Measurements from ENCODE around the gene FCRL1.

The FCRL1 gene

DNA sequence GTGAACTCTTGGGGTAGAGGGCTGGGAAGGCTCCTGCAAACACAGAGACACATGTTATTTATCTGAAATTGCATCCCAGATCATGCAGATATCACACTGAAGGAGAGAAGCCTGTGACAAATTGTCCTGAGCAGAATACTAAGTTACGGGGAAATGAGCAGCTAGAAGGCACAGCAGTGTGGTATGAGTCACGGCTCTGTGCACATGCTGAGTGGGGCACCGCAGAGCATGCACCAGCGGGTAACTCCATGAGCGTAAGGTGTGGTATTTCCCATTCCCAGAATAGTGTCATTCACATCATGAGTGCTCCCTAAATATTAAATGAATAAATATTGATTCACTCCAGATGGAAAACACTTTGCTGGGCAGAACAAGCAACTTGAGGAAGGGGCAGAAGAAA lies 21.7 kb downstream of the FCRL1 start:
- DNase-seq: no peak

DNA sequence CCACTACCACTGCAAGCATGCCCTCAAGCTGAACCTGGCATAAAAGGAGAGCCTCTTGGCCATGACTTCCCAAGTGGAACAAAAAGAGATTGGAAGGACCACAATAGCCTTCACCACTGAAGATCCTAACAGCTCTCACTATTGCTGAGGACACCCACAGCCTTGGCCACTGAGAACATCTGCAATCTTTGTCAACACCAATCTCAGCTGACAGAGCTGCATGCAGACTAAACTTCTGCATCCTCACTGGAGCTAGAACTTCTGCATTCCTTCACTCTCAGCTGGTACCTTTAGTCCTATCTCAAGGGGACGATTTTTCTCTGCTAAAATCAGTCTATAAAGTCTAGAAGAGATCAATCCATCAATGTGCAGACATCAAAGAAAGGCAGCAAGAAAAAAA lies 34.7 kb downstream of the FCRL1 start:
- DNase-seq: no peak

DNA sequence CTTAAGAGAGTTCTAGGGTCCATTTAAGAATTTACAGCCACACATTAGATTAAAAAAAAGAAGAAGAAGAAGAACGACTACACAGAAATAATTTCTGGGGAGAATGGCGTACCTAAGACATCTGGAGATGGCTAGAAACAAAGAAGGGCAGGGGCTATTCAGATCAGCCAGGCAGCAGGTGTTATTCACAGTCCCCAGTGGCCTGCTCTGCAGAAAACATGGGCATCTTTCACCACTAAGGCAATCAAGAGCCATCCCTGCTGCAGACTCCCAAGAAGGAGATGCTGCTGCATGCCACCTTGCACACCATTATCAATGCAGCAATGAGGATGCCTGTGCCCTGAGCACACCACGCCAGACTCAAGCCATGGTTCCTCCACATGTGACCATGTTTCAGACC lies 35.1 kb downstream of the FCRL1 start:
- DNase-seq: no peak

DNA sequence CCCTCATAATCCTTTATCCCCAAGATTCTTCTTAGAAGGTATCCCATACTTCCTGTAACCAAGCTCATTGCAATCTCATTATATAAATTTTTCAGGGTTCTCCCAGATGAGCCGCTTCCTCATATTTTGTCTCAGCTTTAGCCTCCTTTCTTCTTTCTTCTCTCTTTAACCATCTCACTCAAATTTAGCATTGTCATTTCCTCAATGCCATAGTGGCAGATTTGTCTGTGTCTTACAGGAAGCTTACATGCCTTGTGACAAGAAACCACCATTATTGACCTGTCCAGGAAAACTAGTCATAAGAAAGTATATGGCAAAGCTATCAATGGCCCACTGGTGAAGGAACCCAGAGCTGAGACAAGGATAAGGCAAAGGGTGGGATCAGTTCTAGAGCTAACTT lies 37.0 kb downstream of the FCRL1 start:
- no peak for DNase-seq

DNA sequence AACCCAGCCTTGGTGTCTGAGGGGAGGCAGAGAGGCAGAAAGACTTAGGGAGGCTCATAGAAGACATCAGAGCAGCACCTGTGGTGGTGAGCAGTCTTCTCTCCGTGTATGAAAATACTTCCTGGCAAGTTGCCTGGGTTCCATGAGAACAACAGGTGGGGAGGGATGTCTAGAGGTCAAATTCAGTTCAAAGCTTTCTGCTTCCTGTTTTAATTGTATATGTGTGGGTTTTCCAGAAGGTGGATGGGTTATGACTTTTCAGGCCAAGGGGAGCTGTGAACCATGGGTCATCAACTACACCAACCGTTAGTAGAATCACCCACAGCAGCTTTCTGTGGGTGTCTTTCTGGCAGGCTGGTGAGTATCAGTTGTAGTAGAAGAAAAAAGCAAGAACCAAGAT lies 38.9 kb downstream of the FCRL1 start:
- no peak for DNase-seq

DNA sequence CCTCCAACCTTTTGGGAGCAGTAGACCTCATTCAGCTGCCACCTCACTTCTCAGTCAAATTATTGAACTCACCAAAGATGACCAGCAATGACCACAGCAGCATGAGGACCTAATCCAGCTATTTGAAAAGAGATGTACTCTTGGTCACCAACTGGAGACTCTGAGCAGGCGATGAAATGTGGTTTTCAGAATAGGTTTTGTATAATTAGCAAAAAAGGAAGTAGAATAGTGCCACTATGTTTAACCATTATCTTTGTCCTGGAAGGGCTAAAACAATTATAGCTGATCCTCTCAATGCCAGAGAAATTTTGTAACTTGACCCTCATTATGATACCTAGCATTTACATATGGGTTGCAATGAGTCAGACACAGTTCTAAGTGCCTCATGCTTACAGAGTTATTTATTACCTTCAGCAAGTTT lies 42.9 kb downstream of the FCRL1 start, which contains the start of gene FCRL2:
TSS of gene FCRL2 (minus strand) at position 162 of the 421 bp plus-strand sequence. CDS start at position 103, 59 bp downstream.
- no peak for DNase-seq

DNA sequence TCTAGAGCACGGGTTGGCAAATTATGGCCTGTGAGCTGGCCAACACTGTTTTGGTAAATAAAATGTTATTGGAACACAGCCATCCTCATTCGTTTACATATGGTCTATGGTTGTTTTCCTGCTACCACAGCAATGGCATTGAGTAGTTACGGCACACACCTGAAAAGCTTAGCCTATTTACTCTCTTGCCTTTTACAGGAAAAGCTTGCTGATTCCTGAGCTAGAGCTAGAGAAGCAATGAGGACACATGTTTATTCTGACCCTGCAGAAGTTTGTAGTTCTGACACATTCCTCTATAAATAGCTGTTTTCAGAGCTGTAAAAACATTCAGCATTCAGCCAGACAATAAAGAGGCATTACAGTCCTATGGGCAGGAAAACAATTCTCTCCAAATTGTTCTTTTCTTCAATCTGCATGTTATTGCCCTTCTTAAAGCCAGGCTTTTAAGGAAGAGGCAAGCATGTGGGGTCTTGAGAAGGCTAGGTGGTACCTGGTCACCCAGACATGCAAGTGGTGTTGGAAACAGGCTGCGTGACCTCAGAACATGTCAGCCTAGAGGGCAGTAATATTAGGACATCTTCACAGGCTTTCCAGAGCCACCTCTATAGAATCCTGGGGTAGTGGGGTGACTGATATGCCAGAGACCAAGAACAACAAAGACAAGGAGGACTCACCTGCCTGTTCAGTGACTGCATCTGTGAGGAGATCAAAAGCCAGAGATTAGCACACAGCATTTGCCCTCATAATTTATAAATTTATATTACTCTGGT lies 44.6 kb downstream of the FCRL1 start:
- no peak for DNase-seq

DNA sequence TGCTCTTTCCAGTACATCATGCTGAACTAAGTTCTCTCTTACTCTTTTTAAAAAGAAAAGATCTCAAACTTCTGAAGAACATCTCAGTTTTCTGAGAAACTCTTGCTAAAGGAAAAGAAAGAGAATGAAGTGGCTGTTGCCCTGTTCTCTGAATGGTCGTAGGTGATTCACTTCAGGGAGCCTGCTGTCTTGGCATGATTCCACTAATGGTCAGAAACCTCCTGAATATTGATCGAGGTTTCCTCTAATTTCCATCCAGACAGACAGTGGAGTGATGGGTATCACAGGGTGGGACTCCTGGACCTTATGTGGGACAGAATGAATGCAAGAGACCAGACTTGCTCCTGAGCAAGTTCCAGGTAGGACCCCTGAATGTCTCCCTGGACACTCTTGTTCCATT lies 45.5 kb downstream of the FCRL1 start:
- DNase-seq: no peak

DNA sequence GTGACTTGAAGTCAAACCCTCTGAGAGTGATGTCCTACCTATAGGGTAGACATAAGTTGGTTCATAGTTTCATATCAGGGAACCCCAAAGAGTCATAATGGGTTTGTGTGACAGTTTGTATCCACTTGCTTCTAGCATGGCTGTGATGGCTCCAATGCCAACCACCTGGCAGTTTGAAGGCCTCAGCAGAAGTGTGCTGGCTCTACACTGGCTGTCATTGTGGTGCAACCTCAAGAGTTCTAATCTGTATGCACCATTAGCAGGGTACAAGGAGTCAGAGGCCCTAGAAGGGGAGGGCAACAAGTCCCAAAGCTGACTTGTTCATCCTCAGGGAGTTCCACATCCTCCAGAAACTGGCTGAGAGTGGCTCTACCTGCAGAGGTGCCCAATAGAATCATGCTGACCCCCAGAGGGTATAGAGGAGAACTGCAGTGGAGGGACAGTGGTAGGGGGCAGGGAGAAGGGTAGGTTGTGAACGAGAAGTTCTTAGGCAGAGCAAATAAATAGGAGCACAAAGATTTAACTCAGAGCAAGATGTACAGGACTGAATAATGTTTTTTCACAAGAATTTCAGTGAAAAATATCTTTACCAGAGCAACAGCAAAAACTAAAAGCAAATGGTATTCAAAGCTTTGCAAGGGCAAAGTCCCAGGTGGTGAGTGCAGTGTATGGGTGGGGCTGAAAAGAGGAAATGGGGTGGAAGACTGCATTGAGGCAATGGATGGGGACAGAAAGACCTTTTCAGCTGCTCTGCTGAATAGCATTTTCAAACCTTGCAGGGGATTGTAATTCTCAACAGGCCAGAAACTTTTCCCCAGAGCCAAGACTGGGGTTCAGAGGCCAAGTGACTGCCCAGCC lies 46.2 kb downstream of the FCRL1 start:
- DNase-seq: no peak

DNA sequence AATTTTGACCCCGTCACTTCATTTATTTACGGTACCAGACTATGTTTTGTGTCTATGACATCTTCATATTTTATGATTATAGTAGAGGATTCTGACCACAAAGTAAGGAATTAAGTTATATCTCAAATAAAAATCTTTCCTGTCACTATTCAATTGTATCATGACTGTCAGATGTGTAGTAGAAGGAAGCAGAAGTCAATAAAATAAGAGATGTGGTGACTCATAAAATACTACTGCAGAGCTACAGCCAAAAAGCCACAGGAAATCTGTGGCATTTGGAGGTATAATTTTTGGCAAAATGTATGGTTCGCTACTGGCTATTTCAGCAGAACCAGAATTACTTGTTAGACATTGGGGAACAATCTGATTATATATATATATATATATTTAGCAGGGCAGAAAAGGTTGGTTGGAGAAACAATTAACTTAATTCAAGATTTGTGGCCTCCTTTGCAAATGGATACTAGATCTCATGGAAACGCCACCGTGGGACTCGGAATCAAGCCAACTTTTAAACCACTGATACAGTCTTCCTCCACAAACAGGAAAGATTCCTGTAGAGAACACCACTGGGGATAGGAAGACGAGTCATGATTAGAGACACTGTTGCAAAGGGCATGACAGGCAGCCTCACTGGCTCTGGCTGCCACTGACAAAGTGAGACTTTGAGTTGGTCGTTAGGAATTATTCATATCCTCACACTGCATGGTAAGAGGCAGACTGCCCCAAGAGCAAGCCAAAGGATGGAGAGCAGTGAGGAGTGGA lies 48.1 kb downstream of the FCRL1 start:
- no peak for DNase-seq

DNA sequence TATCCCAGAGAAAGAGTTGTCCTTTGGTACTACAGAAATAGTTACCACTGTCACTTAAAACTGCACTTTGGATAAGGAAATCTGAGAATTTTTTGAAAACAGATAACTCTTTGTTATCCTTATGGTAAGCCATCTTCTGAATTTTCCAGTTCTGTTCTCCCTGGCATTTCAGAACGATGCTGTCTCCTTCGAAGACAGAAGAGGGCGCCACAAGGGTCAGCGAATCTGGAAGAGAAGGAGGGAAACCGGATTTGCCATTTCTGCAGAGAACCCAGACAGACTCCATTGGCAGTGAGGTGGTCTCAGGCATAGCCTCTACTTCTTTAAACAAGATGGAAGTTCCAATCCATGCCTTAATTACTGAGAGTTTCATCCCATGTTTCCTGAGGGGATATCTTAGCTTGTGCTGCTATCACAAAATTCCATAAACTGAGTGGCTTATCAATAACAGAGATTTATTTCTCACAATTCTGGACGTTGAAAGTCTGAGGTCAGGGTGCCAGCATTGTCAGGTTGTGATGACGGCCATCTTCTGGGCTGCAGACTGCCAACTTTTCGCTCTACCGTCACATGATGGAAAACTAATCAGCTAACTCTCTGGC lies 49.4 kb downstream of the FCRL1 start:
- no peak for DNase-seq

DNA sequence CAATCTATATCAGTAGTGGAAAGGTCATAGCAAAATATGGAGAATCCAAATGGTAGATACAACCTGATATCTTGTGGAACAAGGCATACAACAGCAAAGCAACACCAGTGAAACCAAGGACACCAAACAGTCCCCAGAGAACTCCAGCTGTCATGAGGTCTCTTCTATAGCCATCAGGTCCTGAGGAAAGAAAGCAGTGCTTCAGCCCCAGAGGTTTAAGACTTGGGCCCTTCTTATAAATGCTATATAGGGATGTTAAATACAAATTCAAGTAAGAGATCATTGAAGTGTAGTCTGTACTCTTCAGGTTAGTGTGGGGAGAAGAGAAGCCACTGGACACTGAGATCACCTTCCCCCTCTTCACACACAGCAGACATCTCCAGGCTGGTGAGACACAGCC lies 53.1 kb downstream of the FCRL1 start:
- DNase-seq: no peak

DNA sequence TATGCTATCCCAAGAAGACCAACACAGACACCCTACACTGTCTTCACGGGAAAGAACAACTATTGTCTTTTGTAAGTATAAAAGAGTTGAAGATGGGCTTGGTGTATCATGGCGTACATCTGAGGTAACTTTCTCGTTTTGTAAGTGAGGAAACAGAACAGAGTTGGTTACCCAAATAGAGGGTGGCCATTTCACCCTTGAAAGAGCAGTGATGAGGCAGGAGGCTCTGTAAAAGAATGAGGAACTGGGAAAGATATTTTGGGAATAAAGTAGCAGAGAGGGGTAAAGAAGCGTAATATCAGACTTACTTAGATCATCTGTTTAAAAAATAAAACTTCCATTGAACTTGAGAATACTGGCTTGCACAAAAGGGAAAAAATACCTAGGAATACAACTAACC lies 61.9 kb downstream of the FCRL1 start:
- DNase-seq: no peak

DNA sequence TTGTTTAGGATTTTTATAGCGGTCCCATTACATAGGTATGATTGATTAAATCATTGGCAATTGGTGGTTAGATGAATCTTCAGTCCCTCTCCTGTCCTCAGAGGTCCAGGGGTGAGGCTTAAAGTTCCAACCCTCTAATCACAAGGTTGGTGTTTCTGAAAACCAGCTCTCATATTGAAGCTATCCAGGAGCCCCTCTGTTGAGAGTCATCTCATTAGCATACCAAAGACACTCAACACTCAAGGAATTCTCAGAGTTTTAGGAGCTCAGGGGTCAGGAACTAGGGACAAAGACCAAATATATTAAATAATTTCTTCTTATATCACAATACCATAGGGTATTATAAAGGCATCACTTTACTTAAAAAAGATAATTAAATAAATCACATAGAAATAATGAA lies 66.3 kb downstream of the FCRL1 start:
- DNase-seq: no peak

DNA sequence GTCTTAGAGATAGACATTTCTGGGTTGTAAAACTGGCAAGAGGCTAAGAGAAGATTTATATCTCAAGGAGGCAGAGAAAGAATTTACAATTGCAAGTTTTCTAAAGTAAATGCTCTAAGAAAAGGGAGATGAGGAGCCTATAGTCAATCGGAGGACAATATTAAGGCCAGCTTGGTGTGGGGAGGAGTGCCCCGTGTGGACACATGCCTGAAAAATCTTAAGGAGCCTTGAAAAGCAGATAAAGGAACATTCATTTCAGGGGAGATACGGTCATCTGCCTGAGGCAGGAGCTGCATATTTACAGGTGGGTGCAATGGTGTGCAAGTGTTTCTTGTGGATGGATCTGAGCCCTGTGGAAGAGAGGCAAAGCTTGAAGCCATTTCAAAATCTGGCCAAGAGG lies 68.6 kb downstream of the FCRL1 start:
- no peak for DNase-seq

DNA sequence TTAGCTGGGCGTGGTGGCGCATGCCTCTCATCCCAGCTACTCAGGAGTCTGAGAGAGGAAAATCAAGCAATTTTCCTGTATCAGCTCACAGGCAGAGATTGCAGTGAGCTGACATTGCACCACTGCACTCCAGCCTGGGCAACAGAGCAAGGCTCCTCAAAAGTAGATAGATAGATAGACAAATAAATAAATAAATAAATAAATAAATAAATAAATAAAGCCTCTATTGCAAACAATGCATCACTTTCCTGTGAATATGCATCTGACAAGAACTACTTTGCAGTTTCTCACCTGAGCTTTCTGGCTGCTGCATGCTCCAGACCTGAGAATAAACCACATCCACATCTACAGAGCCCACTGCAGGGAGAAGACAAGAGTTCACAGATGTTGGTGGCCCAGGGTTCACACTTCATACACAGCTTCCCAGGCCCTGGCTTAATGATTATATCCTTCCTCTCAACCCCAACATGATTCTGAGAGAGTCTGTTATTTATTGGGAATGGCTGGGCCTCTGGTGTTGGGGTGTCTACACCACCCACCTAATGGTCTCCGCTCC lies 71.6 kb downstream of the FCRL1 start:
- no peak for DNase-seq

Data from SHP77 treated with DMSO at 0.1 percent for 48 hours (cell line).